Activated CD4-positive, alpha-beta T cell treated with anti-CD3 and anti-CD28 coated beads, Interleukin-2, amount 50 U/mL, for 1 hour (primary cell): ENCODE measurements around the gene CCNA2.

Experiments used
- DNase-seq: peaks from one replicate; pipeline ENCODE4 v3.0.0-alpha.2; 2020

Gene CCNA2

GRCh38 chr4:121769341-121769740 lies 54.3 kb downstream of the CCNA2 start:
- no peak for DNase-seq

- DNase-seq: no peak
These were observed 56.5 kb downstream of the CCNA2 start for GRCh38 chr4:121767166-121767565.
